GM10248 (cell line): ENCODE results near the gene B4GALT1.

Experiments
- CTCF ChIA-PET: fragments of 300-600 bp; sonication (Branson Sonifier 250); formaldehyde crosslinking; extraction: SDS; loops from one replicate; lab custom pipeline; 2021; ENCODE audit warnings: antibody characterized with exemption; lab: Yijun Ruan, JAX
- POLR2A ChIA-PET: fragments of 350-650 bp; sonication (Branson Sonifier 250); formaldehyde crosslinking; extraction: SDS; loops from one replicate; lab custom pipeline; 2020; ENCODE audit warnings: antibody characterized with exemption; lab: Yijun Ruan, JAX
- DNase-seq: peaks from one replicate; pipeline ENCODE4 v3.0.0; 2012; ENCODE audit errors: extremely low spot score
- CTCF ChIP-seq: IDR thresholded peaks from 2 replicates; pipeline ENCODE4 v1.5.1; 2012; ENCODE audit warnings: mild to moderate bottlenecking, low read depth; ENCODE audit errors: extremely low read depth, missing control alignments, control extremely low read depth

Gene B4GALT1

GRCh38 chr9:33190021-33190705 is 23.0 kb upstream of the B4GALT1 start:
- POLR2A ChIA-PET = no interaction called here
- no peak for TF ChIP-seq CTCF
- no peak for DNase-seq
- CTCF ChIA-PET = interaction anchor here (1.2 to 1.9 kb wide), 5 partner anchors 11 to 38 kb away, joined by 3 to 6 read pairs (median 4); no protein-coding TSS in a partner anchor

GRCh38 chr9:33189331-33189791 is 22.2 kb upstream of the B4GALT1 start:
- no peak for DNase-seq
- no peak for TF ChIP-seq CTCF
- CTCF ChIA-PET = interaction anchor here (1.4 to 1.9 kb wide), 6 partner anchors 11 to 37 kb away, joined by 3 to 6 read pairs (median 4); no protein-coding TSS in a partner anchor
- POLR2A ChIA-PET = no interaction called here

- POLR2A ChIA-PET = no interaction called here
- no peak for TF ChIP-seq CTCF
- DNase-seq = no peak
- CTCF ChIA-PET = interaction anchor here (1.2 to 2.9 kb wide), 7 partner anchors 8 to 37 kb away, joined by 3 to 11 read pairs (median 4); no protein-coding TSS in a partner anchor
Observed at GRCh38 chr9:33188711-33189110, 21.6 kb upstream of the B4GALT1 start.

DNA sequence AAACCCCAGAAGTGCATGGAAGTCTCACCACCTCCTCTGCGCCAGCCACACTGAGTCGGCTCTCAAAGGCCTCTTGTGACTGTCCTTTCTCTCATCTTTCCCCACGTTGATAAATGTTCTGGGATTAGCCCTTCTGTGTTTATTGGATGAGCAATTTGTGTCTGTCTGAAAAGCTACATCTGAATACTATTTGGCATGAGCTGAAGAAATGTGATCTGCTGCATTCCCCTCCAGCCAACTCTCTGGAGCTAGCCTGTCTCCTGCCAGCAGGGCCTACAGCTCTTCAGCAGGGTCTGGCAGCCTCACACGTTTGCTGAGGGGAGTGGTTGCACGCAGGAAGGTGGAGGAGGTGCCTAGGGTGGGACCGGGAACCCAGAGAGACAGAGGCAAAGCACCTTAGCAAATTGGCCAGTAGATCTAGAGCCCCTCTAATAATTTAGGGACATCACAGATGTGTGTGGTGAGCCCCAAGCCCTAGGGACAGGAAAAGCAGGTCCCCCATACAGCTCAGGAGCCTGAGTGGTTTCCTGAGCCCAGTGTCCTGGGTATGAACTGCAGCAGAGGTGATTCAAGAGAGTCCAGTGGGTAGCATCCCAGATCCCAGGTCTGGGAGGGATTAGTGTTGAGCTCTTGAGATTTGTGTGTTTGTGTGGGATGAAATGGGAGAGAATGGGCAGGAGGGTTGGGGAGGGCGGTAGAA is 20.5 kb upstream of the B4GALT1 start:
- no peak for TF ChIP-seq CTCF
- ChIA-PET CTCF (interaction anchor here (0.9 to 2.9 kb wide), 8 partner anchors 8 to 38 kb away, joined by 3 to 11 read pairs (median 4); no protein-coding TSS in a partner anchor), POLR2A (no interaction called here)
- no peak for DNase-seq

GRCh38 chr9:33186457-33187168 is 19.5 kb upstream of the B4GALT1 start:
- TF ChIP-seq CTCF = no peak
- ChIA-PET POLR2A (no interaction called here), CTCF (interaction anchor here (0.9 to 2.9 kb wide), 8 partner anchors 9 to 59 kb away, joined by 3 to 11 read pairs (median 5); no protein-coding TSS in a partner anchor)
- no peak for DNase-seq

DNA sequence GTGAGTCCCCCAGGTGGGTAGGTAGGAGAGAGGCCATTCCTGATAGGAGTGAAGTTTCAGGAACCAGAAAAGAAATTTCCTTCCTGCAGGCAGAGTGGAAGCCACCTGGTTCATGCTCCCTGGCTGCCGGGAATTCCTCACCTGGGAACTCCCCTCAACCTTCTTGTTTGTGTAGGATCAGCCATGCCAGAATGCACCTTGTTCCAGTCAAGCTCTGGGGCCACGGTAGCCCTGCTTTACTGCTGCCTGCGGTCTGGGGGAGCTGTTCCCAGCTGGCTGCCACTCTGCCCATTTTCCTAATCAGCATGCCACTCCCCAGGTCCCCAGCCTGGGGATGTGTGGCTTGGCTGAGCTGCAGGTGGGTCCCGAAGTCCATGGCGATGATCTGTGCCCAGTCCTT is 18.7 kb upstream of the B4GALT1 start:
- TF ChIP-seq CTCF = no peak
- ChIA-PET CTCF (interaction anchor here (1.2 to 2.6 kb wide), 4 partner anchors 10 to 58 kb away, joined by 3 to 7 read pairs (median 7); no protein-coding TSS in a partner anchor), POLR2A (no interaction called here)
- no peak for DNase-seq
